Fibroblast of villous mesenchyme (primary cell): ENCODE measurements around the gene LARP1B. TPM values are rescaled to one million over a fixed set of nuclear protein-coding genes. Genes with fewer than 3 reads are reported as not detected.
A peak's percentile ranks its signal among the peaks of the same experiment; 100 is the strongest.

Experiments used
- DNase-seq: peaks from one replicate; pipeline ENCODE4 v3.0.0-alpha.2; 2010; ENCODE audit warnings: low read depth
- H3K4me3 ChIP-seq: 2 replicates; pipeline ENCODE4 v1.5.1; 2011; ENCODE audit warnings: low read depth, mild to moderate bottlenecking, low read length
- total RNA-seq: library from RNA; depleted of rRNA; stranded (reverse); fragments of >200 nt; gene quantifications from 2 replicates; pipeline ENCODE4 v1.2.3, GENCODE V29; 2012
- TF ChIP-seq, protein P1 (sequence below): IDR thresholded peaks from 2 replicates; pipeline ENCODE4 v1.5.1; 2012; ENCODE audit warnings: low read depth, mild to moderate bottlenecking, low read length; ENCODE audit not compliant: insufficient read depth

Gene LARP1B
- total RNA-seq, 1 donor = 25.5 TPM

DNA sequence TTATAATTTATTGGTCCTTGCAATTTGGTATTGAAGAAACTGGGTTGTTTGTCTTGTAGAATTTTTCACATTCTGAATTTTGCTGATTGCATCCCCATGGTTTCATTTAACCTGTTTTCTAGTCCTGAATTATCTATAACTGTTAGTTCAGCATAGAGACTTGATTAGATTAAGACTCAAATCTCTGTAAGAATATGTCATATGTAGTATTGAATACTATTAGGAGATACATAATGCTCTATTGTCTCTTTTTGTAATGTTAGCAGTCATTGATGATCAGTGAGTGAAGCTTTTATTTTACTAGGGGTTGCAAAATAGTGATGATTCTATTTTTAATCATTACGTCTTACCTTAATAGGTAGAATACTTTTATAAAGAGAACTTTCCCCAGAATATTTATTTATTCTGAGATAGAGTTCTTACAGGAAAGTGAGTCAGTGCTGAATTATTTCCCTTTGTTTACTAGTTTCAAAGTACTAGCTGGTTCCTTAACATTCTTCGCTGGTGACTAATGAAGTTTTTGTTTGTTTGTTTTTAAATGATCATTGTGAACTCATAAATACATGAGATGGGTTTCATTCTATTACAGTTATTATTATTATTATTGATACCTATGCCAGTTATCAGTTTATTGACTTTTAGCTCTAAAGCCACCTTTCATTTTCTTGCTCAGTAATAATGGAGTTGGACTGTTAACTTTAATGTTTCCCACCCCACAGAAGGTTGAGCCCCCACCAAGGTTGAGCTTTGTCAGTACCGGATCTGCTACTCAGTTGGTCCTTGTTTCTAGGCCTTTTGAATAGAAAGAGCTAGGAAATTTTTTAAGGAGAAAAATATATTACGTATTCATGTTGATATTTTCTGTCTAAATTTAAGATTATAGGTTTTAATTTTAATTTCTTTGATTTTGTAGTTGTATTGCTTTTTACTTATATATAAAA is 102.3 kb downstream of the LARP1B start:
- DNase-seq = peak; percentile 81
- TF ChIP-seq, protein P1, sequence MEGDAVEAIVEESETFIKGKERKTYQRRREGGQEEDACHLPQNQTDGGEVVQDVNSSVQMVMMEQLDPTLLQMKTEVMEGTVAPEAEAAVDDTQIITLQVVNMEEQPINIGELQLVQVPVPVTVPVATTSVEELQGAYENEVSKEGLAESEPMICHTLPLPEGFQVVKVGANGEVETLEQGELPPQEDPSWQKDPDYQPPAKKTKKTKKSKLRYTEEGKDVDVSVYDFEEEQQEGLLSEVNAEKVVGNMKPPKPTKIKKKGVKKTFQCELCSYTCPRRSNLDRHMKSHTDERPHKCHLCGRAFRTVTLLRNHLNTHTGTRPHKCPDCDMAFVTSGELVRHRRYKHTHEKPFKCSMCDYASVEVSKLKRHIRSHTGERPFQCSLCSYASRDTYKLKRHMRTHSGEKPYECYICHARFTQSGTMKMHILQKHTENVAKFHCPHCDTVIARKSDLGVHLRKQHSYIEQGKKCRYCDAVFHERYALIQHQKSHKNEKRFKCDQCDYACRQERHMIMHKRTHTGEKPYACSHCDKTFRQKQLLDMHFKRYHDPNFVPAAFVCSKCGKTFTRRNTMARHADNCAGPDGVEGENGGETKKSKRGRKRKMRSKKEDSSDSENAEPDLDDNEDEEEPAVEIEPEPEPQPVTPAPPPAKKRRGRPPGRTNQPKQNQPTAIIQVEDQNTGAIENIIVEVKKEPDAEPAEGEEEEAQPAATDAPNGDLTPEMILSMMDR = no peak
- H3K4me3 ChIP-seq = no peak overlapping the region

DNA sequence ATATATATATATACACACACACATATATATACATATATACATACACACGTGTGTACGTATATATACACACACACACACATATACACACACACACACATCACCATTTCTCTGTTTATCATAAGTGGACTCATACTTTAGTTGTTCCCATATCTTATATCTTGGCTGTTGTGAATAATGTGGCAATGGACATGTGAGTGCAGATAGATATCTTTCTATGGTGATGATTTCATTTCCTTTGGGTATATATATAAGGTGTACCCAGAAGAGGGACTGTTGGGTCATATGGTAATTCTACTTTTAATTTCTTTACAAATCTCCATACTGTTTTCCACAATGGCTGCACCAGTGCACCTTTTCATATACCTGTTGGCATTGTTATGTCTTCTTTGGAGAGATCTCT is 105.9 kb downstream of the LARP1B start:
- DNase-seq = no peak
- no peak overlapping the region for H3K4me3 ChIP-seq
- TF ChIP-seq, protein P1 = no peak

DNA sequence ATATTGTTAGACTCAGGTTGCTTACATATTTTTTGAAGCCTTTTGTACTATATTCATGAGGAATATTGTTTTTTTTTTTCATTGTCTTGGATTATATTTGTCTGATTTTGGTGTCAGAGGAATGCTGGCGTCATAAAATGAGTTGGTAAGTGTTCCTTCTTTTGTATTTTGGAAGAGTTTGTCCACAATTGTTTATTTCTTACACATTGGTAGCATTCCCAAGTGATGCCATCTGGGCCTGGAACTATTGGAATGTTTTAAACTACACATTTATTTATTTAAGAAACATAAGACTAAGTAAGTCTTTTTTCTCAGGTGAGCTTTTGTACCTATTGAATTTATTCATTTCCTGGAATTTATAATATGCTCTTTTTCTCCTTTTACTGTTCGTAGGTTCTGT is 107.6 kb downstream of the LARP1B start:
- no peak for DNase-seq
- TF ChIP-seq, protein P1 = no peak
- H3K4me3 ChIP-seq = no peak overlapping the region

DNA sequence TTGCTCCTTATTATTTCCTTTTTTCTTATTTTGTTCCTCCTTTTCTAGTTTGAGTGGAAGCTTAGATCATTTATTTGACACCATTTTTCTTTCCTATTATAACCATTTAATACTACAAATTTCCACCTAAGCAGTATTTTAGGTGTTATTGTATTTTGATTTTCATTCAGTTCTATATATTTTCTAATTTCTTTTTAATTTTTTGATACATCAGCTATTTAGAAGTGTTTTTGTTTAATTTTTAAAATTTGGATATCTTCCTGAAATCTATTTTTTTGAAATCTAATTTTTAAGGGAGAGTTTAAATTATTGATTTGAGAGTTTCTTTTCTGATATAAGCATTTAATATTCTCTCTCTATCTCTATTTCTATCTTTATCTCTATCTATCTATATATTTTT is 108.1 kb downstream of the LARP1B start:
- no peak for DNase-seq
- H3K4me3 ChIP-seq = no peak overlapping the region
- TF ChIP-seq, protein P1 = no peak

DNA sequence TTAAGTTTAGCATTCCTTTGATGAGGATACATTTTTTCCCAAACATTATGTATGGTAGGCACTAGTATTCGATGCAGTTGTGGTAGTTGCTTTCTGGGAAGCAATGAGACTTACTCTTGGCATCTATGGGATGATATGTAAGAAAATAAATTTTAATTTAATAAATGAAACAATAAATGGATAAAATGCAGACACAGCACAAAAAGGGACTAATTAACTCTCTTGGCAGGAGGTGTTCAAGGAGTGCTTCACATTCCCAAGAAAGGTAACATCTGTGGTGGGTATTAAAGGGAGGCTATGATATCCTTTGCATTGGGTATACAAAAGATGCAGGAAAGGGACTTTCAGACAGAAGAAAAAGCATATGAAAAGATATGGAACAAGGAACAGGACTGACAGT is 115.5 kb downstream of the LARP1B start:
- TF ChIP-seq, protein P1 = no peak
- DNase-seq = no peak
- H3K4me3 ChIP-seq = no peak overlapping the region

DNA sequence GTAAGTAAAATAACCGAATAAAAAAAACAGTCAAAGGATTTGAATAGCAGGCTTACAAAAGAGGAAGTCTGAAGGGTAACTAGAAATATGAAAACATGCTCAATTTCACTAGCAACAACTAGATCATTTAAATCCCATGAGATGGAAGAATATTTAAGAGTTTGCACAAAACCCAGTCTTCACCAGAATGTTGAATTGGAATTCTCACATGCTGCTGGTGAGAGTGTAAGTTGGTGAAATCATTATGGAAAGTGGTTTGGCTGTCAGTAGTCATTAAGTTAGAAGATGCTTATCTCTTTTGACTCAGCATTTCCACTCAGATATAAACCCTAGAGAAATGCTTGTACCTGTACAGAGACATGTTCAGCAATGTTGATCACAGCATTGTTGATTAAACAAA is 116.4 kb downstream of the LARP1B start:
- DNase-seq = peak; percentile 33
- TF ChIP-seq, protein P1 = no peak
- no peak overlapping the region for H3K4me3 ChIP-seq

DNA sequence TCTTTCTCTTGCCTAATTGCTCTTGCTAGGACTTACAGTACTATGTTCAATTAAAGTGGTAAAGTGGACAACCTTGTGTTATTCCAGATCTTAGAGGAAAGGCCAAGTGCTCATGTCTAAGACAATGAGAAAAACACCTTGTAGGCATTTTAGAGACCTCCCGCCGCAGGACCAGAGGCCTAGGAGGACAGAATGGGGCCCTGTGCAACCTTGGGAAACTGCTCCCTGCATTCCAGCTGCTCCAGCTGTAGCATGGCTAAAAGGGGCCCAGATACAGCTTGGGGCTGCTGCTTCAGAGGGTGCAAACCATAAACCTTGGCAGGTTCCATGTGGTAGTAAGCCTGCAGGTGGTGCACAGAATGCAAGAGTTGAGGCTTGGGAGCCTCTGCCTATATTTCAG is 125.5 kb downstream of the LARP1B start:
- H3K4me3 ChIP-seq = no peak overlapping the region
- TF ChIP-seq, protein P1 = no peak
- DNase-seq = no peak
